Activated naive CD8-positive, alpha-beta T cell treated with anti-CD3 and anti-CD28 coated beads for 36 hours (primary cell): ENCODE data around the gene GLG1. TPM values are rescaled to one million over a fixed set of nuclear protein-coding genes. Genes with fewer than 3 reads are reported as not detected.
"Not testable (repeated sequence)": the region's sequence is repeated elsewhere in the genome, so short reads cannot be mapped to it uniquely, and the experiment has no call there.

Experiments used
- DNase-seq: peaks from one replicate; pipeline ENCODE4 v3.0.0; 2021
- H3K27ac Mint-ChIP-seq: one replicate; pipeline ENCODE4 v1.8.0; 2022; ENCODE audit warnings: mild to moderate bottlenecking, moderate library complexity, mixed read lengths
- H3K27me3 Mint-ChIP-seq: one replicate; pipeline ENCODE4 v1.8.0; 2022; ENCODE audit warnings: mild to moderate bottlenecking, mixed read lengths
- H3K36me3 Mint-ChIP-seq: one replicate; pipeline ENCODE4 v1.8.0; 2021; ENCODE audit warnings: mild to moderate bottlenecking, mixed read lengths
- H3K4me1 Mint-ChIP-seq: one replicate; pipeline ENCODE4 v1.8.0; 2021; ENCODE audit warnings: mixed read lengths
- H3K4me3 Mint-ChIP-seq: one replicate; pipeline ENCODE4 v1.8.0; 2022; ENCODE audit warnings: mild to moderate bottlenecking, moderate library complexity, mixed read lengths
- H3K9me3 Mint-ChIP-seq: one replicate; pipeline ENCODE4 v1.8.0; 2022; ENCODE audit warnings: mixed read lengths
- total RNA-seq, 2 experiments: library from RNA; stranded (reverse); gene quantifications; one replicate each; pipeline ENCODE4 v1.2.3, GENCODE V29; 2021

The GLG1 gene
- total RNA-seq, 2 experiments from 2014 or later: 58.7 to 60.8 TPM

DNA sequence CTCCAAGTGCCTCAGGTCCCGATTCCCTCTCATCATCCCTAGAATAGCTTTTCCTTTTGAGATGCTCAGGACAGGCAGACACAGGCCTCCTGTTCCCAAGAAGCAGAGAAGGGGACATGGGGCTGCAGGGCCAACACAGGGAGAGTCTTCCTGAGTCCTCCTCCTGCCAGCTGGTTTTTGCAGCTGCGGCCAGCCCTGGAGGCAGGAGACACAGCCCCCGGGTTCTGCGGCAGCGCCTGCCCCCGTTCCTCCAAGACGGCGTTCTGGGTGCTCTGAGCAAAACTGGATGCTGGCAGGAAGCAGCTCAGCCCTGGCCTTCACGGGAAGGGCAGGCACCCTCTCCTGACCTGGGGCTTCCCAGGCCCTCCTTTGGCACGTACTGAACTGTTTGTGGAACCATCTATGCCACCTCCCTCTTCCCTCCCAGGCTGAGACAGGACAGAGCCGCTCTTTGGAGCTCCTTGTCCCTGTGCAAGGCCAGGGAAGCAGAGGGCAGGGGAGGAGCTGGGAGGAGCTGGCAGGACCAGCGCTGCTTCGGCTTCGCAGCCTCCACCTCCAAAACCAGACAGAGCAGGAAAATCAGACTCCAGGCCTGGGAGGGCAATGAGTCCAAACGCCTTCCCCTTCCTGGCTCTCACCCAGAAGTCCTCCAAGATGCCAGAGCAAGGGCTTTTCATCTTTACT is 208.6 kb downstream of the GLG1 start:
- not testable (repeated sequence) for H3K27me3 Mint-ChIP-seq, H3K4me3 Mint-ChIP-seq, DNase-seq, H3K4me1 Mint-ChIP-seq, H3K27ac Mint-ChIP-seq, H3K36me3 Mint-ChIP-seq, H3K9me3 Mint-ChIP-seq

Other genes starting within 250 kb of the GLG1 start
- not detected for gene NPIPB15, start 230.8 kb downstream of the GLG1 start, total RNA-seq
- under 1 TPM; 0.36 to 0.39 TPM for gene CLEC18B, start 185.6 kb downstream of the GLG1 start, total RNA-seq
- gene RFWD3, start 59.8 kb upstream of the GLG1 start, total RNA-seq: 100 to 1,000 TPM; 128 to 134 TPM
- gene MLKL, start 93.7 kb upstream of the GLG1 start, total RNA-seq: 10 to 100 TPM; 23.6 TPM
- not detected for gene FA2H, start 167.7 kb upstream of the GLG1 start, total RNA-seq